Dermis microvascular lymphatic vessel endothelial cell (primary cell): Measurements from ENCODE around the gene EVI5. TPM values are rescaled to one million over a fixed set of nuclear protein-coding genes. Genes with fewer than 3 reads are reported as not detected.
"Not testable (repeated sequence)": the region's sequence is repeated elsewhere in the genome, so short reads cannot be mapped to it uniquely, and the experiment has no call there.

Experiments used
- DNase-seq, 2 donors: peaks; one replicate each; pipeline versions ENCODE4 v3.0.0 to v3.0.0-alpha.2; 2010; ENCODE audit warnings: low read depth in 2 of 2
- total RNA-seq: library from RNA; depleted of rRNA; stranded (reverse); fragments of >200 nt; gene quantifications from 2 replicates; pipeline ENCODE4 v1.2.1, GENCODE V29; 2014

EVI5 gene
- total RNA-seq, 1 donor from 2014 or later = 19.4 TPM

DNA sequence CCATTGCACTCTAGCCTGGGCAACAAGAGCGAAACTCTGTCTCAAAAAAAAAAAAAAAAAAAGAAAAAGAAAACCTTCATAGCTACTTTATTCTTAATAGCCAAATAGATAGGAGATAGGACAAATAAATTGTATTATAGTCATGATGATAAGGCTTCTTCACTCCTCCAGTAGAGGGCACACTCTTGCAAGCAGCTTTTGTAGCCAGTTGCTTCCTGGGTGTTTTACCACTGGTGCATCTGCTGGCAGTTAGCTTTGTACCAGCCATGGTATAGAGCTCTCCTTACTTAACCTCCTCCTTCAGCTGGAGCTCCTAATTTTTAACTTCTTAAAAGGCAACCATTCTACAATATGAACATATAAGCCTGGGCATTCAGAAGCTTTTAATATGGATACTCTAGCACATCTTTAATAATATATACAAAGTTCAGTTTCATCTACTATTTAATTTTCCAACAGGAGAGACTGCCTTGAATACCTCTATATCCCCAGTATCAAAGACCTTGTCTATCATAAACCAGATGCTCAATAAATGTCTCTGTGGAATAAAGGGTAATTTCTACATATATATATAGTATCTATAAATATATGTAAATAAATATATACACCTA, 35.8 kb downstream of the EVI5 start:
- DNase-seq = peak; percentile 18 to 48

- no peak for DNase-seq
Observed at GRCh38 chr1:92748138-92748537, 36.8 kb downstream of the EVI5 start.

GRCh38 chr1:92747735-92748134, 37.2 kb downstream of the EVI5 start:
- no peak for DNase-seq

DNA sequence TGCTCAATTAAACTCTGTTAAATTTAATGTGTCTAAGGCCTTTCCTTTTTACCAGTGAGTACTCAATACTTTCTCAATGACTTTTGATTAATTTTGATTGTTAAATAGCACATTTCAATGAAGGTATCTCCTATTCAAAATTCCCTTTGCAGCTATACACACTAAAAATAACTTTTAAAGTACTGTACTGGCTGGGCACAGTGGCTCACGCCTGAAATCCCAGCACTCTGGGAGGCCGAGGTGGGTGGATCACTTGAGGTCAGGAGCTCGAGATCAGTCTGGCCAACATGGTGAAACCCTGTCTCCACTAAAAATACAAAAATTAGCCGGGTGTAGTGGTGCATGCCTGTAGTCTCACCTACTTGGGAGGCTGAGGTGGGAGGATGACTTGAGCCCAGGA, 38.7 kb downstream of the EVI5 start:
- DNase-seq = not testable (repeated sequence)

DNA sequence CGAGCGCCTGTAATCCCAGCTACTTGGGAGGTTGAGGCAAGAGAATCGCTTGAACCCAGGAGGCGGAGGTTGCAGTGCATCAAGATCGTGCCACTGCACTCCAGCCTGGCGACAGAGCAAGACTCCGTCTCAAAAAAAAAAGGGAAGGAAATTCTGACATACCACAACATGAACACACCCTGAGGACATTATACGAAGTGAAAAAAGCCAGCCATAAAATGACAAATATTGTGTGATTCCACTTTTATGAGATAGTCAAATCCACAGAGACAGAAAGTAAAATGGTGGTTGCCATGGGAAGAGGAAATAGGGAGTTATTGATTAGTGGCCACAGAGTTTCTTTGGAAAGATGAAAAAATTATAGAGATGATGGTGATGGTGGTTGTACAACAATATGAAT, 41.7 kb downstream of the EVI5 start:
- no peak for DNase-seq

GRCh38 chr1:92739669-92740524, 45.0 kb downstream of the EVI5 start:
- no peak for DNase-seq

- peak in 1 of 2 donors; percentile 10 for DNase-seq
Observed at GRCh38 chr1:92736395-92736794, 48.5 kb downstream of the EVI5 start.

DNA sequence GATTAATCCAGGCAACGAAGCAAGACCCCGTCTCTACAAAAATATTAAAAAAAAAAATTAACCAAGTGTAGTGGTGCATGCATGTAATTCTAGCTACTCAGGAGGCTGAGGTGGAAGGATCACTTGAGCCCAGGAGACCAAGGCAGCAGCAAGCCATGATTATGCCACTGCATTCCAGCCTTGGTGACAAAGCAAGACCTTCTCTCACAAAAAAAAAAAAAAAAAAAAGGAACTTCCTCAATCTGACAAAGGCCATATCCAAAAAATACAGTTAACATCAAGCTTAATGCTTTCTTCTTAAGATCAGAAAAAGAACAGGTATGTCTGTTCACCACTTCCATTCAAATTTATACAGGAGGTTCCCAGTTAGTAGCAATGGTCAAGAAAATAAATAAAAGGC, 54.4 kb downstream of the EVI5 start:
- DNase-seq = no peak

GRCh38 chr1:92728697-92729096, 56.2 kb downstream of the EVI5 start:
- no peak for DNase-seq

DNA sequence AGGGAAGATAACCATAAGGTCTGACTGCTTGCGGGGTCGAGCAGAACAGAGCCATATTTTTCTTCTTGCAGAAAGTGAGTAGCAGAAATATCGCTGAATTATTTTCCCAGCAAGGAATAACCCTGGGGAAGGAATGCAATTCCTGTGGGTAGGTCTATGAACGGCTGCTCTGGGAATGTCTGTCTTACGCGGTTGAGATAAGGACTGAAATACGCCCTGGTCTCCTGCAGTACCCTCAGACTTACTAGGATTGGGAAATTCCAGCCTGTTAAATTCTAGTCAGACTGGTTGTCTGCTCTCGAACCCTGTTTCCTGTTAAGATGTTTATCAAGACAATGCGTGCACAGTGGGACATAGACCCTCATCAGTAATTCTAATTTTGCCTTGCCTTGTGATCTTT, 61.2 kb downstream of the EVI5 start:
- not testable (repeated sequence) for DNase-seq

DNA sequence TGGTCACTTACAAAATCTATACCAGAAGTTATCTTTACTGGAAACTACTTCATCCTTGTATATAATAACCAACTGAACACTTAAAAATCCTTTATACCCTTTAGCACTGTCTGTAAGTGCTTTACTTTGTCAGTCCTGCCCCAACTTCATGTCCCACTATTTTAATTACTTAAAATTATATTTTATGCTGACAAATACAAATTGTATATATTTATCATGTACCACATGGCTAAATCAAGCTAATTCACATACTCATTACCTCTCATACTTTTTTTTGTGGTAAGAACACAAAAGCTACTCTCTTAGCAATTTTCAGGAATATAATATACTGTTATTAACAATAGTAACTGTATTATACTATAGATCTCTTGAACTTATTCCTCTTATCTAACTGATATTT, 63.0 kb downstream of the EVI5 start:
- no peak for DNase-seq

- DNase-seq = not testable (repeated sequence)
Observed at GRCh38 chr1:92721157-92721556, 63.8 kb downstream of the EVI5 start.

- not testable (repeated sequence) for DNase-seq
Observed at GRCh38 chr1:92715476-92715951, 69.4 kb downstream of the EVI5 start.

DNA sequence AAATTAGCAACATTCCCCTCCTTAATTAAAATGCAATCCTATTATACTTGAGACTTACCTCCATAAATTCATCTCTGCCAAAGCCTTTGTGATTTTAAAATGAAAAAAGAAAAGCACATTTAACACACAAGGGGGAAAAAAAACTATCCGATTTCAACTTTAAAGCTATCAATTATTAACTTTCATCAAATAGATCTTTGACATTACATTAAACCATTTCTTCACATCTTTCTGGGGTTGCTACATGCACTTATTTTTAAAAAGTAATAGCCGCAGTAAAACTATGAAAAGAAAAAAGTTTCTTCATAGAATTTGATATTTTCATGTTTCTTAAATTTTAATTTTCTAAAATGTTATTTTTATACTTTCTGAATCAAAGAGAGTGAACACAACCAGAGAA, 71.0 kb downstream of the EVI5 start:
- no peak for DNase-seq

DNA sequence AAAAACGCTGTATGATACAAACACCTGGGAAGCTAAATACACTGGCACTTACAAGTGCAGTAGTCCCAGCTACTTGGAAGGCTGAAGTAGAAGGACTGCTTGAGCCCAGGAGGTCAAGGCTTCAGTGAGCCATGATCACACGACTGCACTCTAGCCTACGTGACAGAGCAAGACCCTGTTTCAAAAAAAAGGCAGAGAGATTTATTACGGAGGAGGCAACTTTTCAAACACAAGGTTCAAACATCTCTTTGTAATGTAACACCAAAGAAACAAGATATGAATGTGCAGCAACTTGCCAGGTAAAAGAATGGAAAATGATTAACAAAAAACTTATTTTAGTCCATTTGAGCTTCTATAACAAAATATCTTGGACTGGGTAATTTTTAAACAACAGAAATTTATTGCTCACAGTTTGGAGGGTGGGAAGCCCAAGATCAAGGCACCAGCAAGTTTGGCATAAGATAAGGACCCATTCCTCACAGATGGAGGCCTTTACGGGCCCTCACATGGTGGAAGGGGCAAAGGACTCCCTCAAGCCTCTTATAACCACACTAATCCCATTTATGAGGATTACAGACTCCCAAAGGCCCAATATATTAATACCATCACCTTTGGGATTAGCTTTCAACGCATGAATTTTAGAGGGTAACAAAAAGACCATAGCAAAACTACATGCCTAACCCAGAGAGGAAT, 73.3 kb downstream of the EVI5 start:
- no peak for DNase-seq

DNA sequence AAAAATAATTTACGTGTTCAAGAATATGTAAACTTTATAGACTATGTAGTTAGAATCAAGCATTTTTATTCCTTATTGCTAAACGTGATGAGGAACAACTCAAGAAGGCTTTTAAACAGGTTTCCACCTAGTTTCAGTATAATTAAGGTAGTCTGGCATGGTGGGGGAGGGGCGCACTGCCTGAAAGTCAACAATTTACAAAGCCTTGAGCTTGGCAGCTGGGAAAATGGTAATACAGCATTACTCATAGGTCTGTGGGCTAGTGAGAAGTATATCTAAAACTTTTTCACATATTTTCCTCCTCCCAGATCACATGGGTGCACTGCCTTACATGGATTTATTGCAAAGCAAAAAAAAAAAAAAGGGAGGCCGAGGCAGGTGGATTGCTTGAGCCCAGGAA, 75.2 kb downstream of the EVI5 start:
- DNase-seq = peak in 1 of 2 donors; percentile 6

DNA sequence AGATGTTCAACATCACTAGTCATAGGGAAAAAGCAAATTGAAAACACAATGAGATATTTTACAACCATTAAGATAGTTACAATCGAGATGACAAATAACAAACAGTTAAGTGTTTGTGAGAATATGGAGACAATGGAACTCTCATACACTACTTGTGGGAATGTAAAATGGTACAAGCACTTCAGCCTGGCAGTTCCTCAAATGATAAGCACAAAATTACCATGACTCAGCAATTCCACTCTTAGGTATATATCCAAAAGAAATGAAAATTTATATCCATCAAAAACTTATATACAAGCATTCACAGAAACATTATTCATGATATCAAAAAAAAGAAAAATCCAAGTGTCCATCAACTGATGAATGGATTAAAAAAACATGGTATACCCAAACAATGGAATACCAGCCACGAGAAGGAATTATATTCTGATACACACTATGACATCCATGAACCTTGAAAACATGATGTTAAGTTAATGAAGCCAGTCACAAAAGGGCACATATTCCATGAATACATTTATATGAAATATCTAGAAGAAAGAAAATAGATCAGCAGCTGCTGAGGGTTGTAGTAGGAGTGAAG, 76.4 kb downstream of the EVI5 start:
- no peak for DNase-seq

- DNase-seq = no peak
Observed at GRCh38 chr1:92707709-92708108, 77.2 kb downstream of the EVI5 start.

DNA sequence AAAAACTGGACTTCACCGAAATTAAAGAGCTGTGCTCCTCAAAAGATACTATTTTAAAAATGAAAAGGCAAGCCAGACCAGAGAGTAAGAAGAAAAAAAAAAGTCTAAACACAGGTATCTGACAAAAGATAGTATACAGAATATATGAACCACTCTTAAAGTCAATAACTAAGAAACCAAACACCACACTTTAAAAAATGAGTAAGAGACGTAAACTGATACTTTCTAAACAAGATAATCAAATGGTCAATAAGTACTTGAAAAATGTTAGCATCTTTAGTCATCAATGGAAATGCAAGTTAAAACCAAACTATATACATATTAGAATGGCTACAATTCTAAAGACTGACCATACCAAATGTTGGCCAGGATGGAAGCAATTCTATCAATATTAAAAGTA, 77.6 kb downstream of the EVI5 start:
- DNase-seq = no peak

DNA sequence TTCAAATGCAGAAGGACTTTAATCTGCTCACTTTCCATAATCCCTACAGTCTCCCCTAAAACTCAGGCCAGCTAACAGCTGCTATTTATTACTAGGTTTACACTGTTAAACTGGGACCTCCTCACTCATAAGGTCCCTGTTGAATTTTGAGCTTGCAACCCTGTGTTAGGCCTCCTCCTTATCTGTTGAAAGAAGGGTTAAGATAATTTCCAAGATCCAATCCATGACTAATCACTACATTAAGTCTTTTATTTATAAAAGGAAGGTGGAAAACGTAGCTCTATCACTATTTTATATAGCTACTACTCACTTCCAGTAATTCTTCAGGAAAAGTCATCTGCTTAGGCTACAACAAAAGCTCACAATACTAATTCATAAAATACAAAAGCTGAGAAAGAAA, 79.5 kb downstream of the EVI5 start:
- DNase-seq = peak in 1 of 2 donors; percentile 65

GRCh38 chr1:92701147-92701546, 83.8 kb downstream of the EVI5 start:
- no peak for DNase-seq

DNA sequence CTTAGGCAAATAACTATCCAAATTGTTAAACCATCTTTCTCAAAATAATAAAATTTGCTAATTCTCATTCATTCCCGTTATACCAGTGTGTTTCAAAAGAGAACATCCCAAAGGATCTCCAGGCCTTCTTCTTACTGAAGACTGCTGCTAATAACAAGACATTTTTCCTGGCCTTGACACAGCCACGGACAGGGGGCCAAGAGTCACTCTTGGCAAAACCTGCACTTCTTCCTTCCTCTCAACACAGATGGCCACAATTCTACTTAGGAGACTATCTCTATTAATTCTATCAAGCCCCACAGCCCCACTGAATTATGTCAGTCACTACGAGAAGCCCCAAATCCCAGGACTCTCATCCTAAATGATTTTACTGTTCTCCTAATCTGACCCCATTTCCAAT, 86.0 kb downstream of the EVI5 start:
- DNase-seq = peak in 1 of 2 donors; percentile 7
